ENCODE results near the gene PTPN18. TPM values are rescaled to one million over a fixed set of nuclear protein-coding genes. Genes with fewer than 3 reads are reported as not detected.

PTPN18 gene
- total and polyA plus RNA-seq, 2 of the 4 experiments (the other 2 are of a cell fraction), result 9.7 to 15.5 TPM

GRCh38 chr2:130374587-130375290, 18.9 kb downstream of the PTPN18 start:
- peak overlapping the region; percentile 66 for H2AK9ac ChIP-seq (replicated peaks; ENCODE audit: low read depth, low read length, poor library complexity)
- H2BK5ac ChIP-seq (ENCODE audit: low read depth, low read length, poor library complexity, severe bottlenecking), result no peak overlapping the region
- BruUV-seq (replicated peaks), result no TSS peak
- peaks cover 43 to 88% of the 10 kb centered on the region in 2 experiments for H3K79me1 ChIP-seq (ENCODE audit: low read depth in 1 of 2, low read length in 2 of 2)
- peaks cover 12% of the 10 kb centered on the region for H3K36me3 ChIP-seq (ENCODE audit: control insufficient read depth, insufficient read depth, low read length)
- peak; percentile 25; the same call in 1 of the 2 replicates for ATAC-seq (ENCODE audit: low read depth)
- no peak overlapping the region for H3K18ac ChIP-seq (ENCODE audit: low read depth, low read length)
- peaks cover 3% of the 10 kb centered on the region for H4K20me1 ChIP-seq (ENCODE audit: insufficient read depth, low read length)
- ChIA-PET POLR2A (ENCODE audit: unreplicated experiment) (no interaction called here), CTCF (interaction anchor here (1.0 kb wide), 1 partner anchor 16 kb away, joined by 3 read pairs; no protein-coding TSS in a partner anchor)
- peaks cover 10% of the 10 kb centered on the region; the same call in 1 of the 2 replicates for H3K4me1 ChIP-seq (ENCODE audit: control insufficient read depth, insufficient read depth, low read length)
- H3K56ac ChIP-seq (ENCODE audit: extremely low read depth, insufficient read depth, low read length), result no peak overlapping the region
- no peak overlapping the region for H2BK120ac ChIP-seq (ENCODE audit: low read depth, low read length)
- no peak overlapping the region for H4K91ac ChIP-seq (ENCODE audit: insufficient read depth, low read depth, low read length)
- H2AFZ ChIP-seq (replicated peaks; ENCODE audit: low read length, poor library complexity), result peak overlapping the region; percentile 47
- H3K23ac ChIP-seq (ENCODE audit: low read depth, low read length), result no peak overlapping the region; the same call in 1 of the 2 replicates
- in situ Hi-C loops (cut with MboI; ENCODE audit: low sequenced_read_pairs), result loop anchor here (25.0 kb wide), 1 partner anchor 738 kb away; the partner anchor contains the start of gene PLEKHB2
- DNase-seq, result peak; percentile 52
- dilution Hi-C loops (cut with HindIII; ENCODE audit: low sequenced_read_pairs, unreplicated experiment), result no loop called here
- no peaks in the 10 kb centered on the region for H3K27me3 ChIP-seq (ENCODE audit: control insufficient read depth, insufficient read depth, low read length)
- no peak overlapping the region for H2BK15ac ChIP-seq (ENCODE audit: low read depth, low read length)
- no peak overlapping the region for H3K14ac ChIP-seq (replicated peaks; ENCODE audit: low read depth, low read length)
- H2BK20ac ChIP-seq (ENCODE audit: low read depth, low read length), result no peak overlapping the region
- no peak overlapping the region for H3K9ac ChIP-seq (ENCODE audit: low read depth, low read length)
- H2AK5ac ChIP-seq (ENCODE audit: low read depth, low read length), result peak overlapping the region; percentile 35; the same call in 1 of the 2 replicates
- 100% methylated on average over 1 of the region's 9 CpGs; no CpG with 5 or more reads in 1 of the 2 experiments for WGBS, 2 experiments (ENCODE audit: extremely low coverage in 2 of 2, insufficient read length in 1 of 2)
- no peaks in the 10 kb centered on the region for H3K9me3 ChIP-seq (ENCODE audit: control insufficient read depth, insufficient read depth, low read length)
- intact Hi-C loops (cut with micrococcal nuclease), result no loop called here
- no peak overlapping the region for H3K4me3 ChIP-seq (ENCODE audit: insufficient read depth, low read depth, low read length)
- peaks cover 22% of the 10 kb centered on the region for H3K9me1 ChIP-seq (ENCODE audit: insufficient read depth, low read length)
- H3K4ac ChIP-seq (ENCODE audit: low read depth, low read length), result 0 out of 2 replicates have a peak overlapping the region, but pooled peaks have one; percentile 15
- H4K5ac ChIP-seq (ENCODE audit: low read depth, low read length), result no peak overlapping the region
- no peak overlapping the region for H4K8ac ChIP-seq (ENCODE audit: low read depth in 2 of 2, low read length in 2 of 2)
- H3K4me2 ChIP-seq (ENCODE audit: low read depth, low read length), result 0 out of 2 replicates have a peak overlapping the region, but pooled peaks have one; percentile 19
- H3K27ac ChIP-seq (ENCODE audit: insufficient read depth, low read length), result no peak overlapping the region
- no peak for TF ChIP-seq CEBPB (IDR thresholded peaks at IDR 0.05; ENCODE audit: low read depth, low read length)
- no peak for TF ChIP-seq RCOR1 (IDR thresholded peaks at IDR 0.05; ENCODE audit: insufficient replicate concordance, low read length)
- TF ChIP-seq CTCF (conservative IDR thresholded peaks at IDR 0.05; ENCODE audit: low read depth, low read length), result no peak
- TF ChIP-seq SMC3 (IDR thresholded peaks at IDR 0.05; ENCODE audit: low read depth, low read length), result no peak
- no peak for TF ChIP-seq ELK1 (IDR thresholded peaks at IDR 0.05; ENCODE audit: borderline replicate concordance, low read depth, low read length)
- TF ChIP-seq RAD21 (IDR thresholded peaks at IDR 0.05; ENCODE audit: low read length), result no peak
- TF ChIP-seq POLR2A (IDR thresholded peaks at IDR 0.05; ENCODE audit: low read depth, low read length), result no peak
- no peak for TF ChIP-seq MAZ (IDR thresholded peaks at IDR 0.05; ENCODE audit: borderline replicate concordance, low read depth, low read length)
- TF ChIP-seq MAFK (IDR thresholded peaks at IDR 0.05; ENCODE audit: low read depth, low read length), result no peak
- no peak for TF ChIP-seq MXI1 (IDR thresholded peaks at IDR 0.05; ENCODE audit: borderline replicate concordance, low read depth, low read length)
- no peak for TF ChIP-seq RFX5 (IDR thresholded peaks at IDR 0.05; ENCODE audit: low read depth, low read length)
- no peak for TF ChIP-seq NFE2L2 (IDR thresholded peaks at IDR 0.05; ENCODE audit: low read depth, low read length)
- TF ChIP-seq USF2 (IDR thresholded peaks at IDR 0.05; ENCODE audit: low read depth, low read length), result no peak
- no peak for TF ChIP-seq BHLHE40 (IDR thresholded peaks at IDR 0.05; ENCODE audit: low read depth, low read length)

All from IMR-90 (cell line).